Astrocyte of the spinal cord (primary cell): ENCODE results near the gene DNAH3.

Source experiments
- DNase-seq: peaks from one replicate; pipeline ENCODE4 v3.0.0; 2011; ENCODE audit warnings: low read depth, low spot score
- H3K4me3 ChIP-seq: 2 replicates; pipeline ENCODE4 v1.5.1; 2011; ENCODE audit warnings: low read depth, mild to moderate bottlenecking, low read length, moderate library complexity
- CTCF ChIP-seq: IDR thresholded peaks from 2 replicates; pipeline ENCODE4 v1.5.1; 2012; ENCODE audit warnings: low read depth, mild to moderate bottlenecking, low read length, inconsistent platforms
- in situ Hi-C: cut with HindIII; loops from 2 replicates; pipeline ENCODE4 v1.10.0; 2017; ENCODE audit warnings: low sequenced_read_pairs

The DNAH3 gene

GRCh38 chr16:21033704-21034103 lies 116.9 kb downstream of the DNAH3 start:
- TF ChIP-seq CTCF = no peak
- no peak for DNase-seq
- no peak overlapping the region for H3K4me3 ChIP-seq
- in situ Hi-C loops = no loop called here

DNA sequence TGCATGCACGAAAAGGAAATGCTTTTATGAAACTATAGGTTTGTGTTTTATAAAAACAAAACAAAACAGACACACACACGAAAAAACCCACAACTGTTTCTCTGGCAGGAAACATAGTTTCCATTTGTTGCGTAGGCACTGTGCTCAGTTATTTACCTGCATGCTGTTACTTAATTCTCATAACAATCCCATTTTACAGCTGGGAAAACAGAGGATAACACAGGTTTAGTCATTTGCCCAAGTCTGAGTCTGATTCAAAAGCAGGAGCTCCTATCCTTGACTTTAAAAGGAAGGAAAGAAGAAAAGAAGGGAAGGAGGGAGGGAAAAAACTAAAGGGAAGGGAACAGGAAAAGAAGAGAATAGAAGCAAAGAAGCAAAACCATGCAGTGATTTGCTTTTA lies 117.4 kb downstream of the DNAH3 start:
- in situ Hi-C loops = no loop called here
- no peak for TF ChIP-seq CTCF
- no peak for DNase-seq
- no peak overlapping the region for H3K4me3 ChIP-seq

GRCh38 chr16:21028728-21029127 lies 121.9 kb downstream of the DNAH3 start:
- no peak for TF ChIP-seq CTCF
- DNase-seq = no peak
- no peak overlapping the region for H3K4me3 ChIP-seq
- in situ Hi-C loops = no loop called here

- in situ Hi-C loops = no loop called here
- no peak overlapping the region for H3K4me3 ChIP-seq
- TF ChIP-seq CTCF = no peak
- no peak for DNase-seq
Observed at GRCh38 chr16:21026846-21027245, 123.8 kb downstream of the DNAH3 start.

- no peak for TF ChIP-seq CTCF
- in situ Hi-C loops = no loop called here
- no peak overlapping the region for H3K4me3 ChIP-seq
- DNase-seq = no peak
Observed at GRCh38 chr16:21023509-21024202, 127.0 kb downstream of the DNAH3 start.

DNA sequence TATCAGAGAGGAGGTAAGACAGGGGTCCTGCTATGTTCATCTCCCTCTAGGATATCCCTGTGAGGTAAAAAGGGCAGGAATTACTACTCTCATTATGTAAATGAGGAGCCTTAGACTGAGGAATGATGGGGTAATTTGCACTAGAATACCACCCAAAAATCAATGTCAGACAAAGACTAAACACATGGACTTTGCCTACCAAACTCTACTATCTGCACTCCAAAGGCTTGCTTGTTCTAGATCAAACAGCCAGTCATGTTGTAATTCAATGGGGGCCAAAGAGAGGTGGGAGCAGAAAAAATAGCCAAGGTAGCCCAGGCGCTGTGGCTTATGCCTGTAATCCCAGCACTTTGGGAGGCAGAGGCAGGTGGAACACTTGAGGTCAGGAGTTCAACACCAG lies 129.3 kb downstream of the DNAH3 start:
- no peak for TF ChIP-seq CTCF
- DNase-seq = no peak
- no peak overlapping the region for H3K4me3 ChIP-seq
- in situ Hi-C loops = no loop called here
